ENCODE data around the gene TSPEAR.

The TSPEAR gene

DNA sequence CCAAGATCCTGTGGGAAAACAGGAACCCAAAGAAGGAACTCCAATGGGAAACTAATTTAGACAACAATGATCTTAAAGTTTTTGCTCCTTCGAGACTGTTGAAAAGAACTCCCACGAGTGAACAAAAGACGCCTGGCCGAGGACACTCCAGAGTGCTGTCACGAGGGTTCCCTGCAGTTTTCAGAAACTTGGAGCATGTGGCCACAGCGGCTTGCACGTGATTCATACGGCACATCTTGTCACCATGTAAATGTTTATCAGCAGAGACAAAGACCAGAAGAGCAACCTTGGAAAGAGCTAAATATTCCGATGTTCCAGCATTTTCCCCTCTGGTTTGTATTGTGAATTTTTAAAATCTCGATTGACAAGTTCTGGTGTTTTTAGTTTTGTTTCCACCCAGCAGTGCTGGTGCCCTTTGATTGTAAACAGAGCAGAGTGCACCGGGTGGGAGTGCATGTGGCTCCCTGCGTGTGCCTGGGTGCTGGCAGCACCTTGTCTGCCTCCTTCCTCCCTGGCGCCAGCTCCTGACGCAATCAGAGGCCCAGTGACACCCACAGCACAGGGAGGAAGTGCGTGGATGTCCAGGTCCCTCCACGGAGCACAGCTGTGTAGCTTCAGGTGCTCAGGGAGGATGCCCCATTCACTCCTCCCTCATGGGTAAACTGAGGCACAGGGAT, 233.1 kb downstream of the TSPEAR start:
- DNase-seq = no peak

DNA sequence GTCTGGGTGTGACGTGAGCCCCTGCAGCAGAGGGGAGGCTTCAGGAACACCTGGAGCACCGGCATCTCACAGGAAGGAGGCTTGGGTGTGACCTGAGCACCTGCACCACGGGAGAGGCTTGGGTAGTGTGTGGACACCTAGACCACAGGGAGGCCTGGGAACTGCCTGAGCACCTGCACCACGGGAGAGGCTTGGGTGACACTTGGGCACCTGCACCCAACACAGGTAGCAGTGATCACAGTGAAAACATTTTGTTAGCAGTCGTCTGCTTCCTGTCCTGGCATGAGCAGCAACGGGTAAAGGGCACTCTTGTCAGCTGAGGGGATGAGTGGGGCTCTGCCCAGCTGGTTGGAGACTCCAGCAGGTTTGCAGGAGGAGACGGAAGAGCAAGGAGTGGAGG, 233.7 kb downstream of the TSPEAR start:
- DNase-seq = no peak

DNA sequence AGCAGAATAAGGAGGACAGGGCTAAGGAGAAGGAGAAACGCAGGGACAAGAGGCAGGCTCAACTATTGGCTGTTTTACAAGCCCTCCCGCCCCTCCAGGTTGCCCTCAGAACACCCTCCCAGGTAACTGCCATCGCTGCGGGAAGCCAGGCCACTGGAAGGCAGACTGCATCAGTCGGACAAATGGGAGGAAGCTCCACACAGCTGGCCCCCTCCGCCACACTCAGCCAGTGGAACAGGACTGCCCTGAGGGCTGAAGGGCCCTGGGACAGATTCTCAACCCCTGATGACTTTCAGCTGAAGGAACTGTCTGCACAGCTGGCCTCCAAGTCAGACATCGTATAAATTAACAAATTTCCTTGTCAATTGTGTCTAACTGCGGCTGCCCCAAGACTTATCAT, 234.2 kb downstream of the TSPEAR start:
- no peak for DNase-seq

DNA sequence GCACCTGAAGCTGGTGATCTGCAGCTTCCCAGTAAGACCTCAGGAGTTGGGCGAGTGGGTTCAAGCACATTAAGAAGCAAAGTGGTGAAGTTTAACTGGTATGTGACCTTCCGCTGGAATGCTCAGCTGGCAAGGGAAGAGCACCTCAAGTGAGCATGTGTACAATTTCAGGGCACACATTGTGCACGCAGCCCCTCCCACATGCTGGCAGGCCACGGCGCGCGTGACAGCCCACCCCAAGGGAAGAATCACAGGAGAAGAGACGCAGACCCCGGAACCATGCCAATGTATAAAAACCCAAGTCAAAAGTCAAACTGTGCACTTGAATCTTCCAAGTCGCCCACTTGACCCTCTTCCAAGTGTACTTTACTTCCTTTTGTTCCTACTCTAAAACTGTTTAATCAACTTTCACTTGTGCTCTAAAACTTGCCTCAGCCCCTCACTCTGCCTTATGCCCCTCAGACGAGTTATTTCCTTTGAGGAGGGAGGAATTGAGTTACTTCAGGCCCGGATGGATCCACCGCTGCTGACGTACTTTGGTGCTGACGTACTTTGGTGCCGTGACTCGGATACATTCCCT, 236.0 kb downstream of the TSPEAR start:
- DNase-seq = no peak

DNA sequence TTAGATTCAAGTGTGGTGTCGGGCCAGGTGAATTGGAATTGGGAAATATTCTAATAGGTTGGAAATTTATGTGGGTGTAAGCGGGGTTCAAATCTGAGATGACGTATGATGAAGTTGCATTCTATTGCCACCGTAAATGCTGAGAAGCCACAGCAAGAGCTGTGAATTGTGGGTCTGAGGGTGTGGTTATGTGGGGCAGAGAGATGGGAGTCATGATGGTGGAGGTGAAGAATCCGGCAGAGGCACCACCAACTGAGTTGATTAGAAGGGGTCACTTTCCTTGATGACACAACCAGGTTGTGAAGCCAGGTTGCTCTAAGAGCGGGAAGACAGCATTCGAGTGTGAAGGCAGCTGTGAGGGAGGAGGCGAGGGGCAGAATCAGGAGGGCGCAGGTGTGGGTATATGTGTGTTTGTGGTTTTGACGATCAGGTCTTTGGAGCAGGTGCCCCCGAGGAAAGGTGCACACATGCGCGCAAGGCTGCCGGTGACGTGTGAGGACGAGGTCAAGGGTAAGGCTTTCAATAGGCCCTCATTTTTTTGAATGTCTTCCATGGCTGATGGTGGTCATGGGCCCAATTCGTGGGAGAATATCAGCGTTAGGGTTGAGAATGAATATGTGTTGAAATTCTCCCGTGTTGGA, 237.3 kb downstream of the TSPEAR start:
- DNase-seq = no peak

DNA sequence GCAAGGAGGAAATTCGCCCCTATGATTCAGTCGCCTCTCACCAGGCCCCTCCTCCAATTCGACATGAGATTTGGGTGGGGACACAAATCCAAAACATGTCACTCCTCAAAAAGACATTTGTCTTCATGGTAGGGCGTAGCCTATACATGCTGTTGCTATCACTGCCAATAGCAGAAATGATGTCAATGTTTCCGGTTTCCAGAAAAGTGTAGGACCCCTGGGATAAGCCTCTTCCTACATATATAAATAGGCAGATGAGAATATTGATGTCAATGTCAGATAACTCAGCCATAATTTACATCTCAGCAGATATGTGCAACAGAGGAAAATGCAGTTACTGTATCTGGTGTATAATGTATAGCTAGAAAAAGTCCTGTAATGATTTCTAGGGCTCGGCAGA, 239.4 kb downstream of the TSPEAR start:
- DNase-seq = no peak

DNA sequence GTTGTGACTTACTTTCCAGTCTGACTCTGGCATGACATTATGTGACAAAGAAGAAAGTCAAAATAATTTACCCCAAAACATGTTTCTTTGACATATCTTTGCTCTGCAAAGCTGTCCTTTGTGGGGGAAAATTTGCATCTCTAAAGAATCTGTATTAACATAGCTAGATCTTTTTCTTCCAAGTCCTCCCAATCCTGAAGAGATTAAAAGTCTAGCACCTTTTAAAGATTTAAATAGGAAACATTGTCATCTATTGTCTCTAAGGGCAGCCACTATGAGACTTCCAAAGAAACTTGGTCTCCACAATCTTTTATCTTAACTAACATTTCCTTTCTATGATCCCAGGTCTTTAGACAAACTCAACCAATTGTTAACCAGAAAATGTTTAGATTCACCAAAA, 240.0 kb downstream of the TSPEAR start:
- no peak for DNase-seq

DNA sequence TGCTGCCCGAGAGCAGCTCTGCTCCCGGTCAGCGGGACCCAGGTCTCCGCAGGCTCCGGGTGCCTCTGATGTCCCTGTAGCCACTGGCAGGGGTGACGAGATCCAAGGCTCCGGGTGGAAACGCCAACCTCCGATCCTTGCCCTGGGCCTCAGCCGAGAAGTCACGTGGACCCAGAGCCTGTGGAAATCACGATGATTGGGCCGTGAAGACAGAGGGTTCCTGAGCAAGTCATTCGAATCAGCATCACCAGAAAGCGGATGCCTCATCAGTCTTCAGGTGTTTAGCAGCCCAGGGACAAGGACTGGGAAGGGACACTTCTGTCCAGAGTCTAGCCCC, 243.5 kb downstream of the TSPEAR start:
- no peak for DNase-seq

DNA sequence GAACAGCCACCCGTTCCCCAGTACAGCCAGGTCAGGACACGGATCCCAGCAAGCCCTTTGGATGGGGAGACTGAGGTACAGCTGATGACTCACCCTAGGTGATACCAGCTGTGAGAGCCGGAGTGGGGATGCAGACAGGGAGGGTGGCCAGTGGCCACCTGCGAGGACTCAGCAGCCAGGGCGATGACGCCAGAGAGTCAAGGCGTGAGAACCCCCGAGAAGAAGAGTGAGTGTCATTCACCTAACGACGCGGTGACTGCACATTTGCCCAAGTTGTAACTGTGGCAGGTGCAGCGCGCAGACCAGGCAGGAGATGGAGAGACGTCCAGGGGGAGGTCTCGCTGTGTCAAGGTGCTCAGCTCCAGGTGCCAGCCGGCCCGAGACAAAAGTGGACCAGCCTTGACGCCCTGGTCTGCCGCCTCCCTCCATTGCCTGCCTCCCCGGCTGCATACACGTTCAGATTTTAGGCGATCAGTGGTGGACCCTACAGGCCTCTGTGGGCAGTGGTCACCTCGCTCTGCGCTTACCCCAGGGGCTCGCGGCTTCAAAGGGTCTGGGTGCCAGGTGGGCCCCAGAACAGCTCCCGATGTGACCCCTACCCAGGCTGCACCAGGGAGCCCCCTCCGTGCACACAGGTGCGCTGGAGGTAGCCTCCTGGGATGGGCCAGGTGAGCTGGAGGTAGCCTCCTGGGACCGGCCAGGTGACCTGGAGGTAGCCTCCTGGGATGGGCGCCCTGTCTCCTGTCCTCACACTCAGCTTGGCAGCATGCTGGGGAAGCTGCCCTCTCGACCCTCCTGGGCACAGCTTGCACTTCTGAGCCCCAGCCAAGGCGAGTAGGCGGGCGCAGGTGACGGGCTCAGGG, 244.1 kb downstream of the TSPEAR start:
- DNase-seq = no peak

DNA sequence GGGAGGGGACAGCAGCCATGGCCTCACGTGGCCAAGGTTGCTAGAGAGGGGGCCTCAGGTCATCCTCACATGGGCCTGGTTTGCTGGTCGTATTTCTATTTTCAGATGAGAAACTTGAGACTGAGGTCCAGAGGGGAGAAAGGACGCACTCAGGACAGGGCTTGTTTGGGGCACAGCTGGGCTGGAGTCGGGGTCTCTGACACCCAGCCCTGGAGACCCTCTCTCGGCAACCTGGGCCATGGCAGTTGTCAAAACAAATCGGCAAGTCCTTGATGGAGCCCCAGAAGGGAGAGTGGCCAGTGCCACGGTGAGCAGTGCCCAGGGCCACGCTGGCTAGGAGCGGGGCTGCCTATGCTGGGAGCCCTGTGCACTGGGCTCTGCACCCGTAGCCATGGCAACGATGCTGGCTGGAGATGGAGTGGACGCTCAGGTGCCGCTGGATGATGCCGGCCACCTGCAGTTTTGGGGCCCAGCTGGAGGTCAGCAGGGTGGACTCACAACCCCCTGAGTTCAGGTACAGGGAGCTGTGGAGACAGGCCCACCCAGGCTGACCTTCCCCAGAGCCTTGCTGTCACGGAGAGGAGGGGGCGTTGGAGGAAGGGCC, 244.9 kb downstream of the TSPEAR start:
- no peak for DNase-seq

DNA sequence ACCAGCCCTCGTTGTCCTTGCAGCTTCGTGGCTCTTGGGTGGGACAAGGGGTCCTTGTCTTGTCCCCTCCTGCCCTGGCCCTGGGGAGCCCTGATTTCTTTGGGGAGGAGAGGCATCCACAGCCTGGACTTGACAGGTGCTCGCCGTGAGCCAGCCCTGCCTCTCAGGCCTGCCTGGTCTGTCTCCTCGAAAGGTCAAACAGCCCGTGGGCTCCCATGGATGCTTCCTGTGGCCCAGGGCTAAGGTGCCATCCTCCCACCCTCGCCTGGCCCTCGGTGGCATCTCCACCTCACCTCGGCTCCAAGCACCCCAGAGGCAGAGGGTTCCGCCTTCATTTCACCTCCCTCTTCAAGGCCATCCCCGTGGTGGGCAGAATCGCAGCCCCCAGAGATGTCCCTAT, 247.0 kb downstream of the TSPEAR start:
- DNase-seq = no peak

DNA sequence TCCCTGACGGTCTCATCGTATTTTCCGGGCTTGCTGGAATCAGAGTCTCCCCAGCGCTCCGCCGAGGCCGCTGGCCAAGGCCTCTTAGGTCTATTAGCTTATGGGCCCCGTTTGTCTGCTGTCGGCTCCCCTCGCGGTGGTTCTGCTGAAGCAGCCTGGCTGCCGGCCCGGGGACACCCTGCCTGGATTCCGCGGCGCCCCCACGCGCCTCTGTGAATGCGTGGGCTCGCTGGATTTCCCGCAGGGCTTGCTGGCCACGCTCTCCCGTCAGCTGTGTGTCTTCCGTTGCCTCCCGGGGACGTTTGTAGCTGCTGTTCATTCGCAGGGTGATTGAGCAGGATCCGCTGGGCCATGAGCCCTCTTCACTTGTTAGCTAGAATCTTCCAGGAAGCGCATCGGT, 247.6 kb downstream of the TSPEAR start:
- no peak for DNase-seq

DNA sequence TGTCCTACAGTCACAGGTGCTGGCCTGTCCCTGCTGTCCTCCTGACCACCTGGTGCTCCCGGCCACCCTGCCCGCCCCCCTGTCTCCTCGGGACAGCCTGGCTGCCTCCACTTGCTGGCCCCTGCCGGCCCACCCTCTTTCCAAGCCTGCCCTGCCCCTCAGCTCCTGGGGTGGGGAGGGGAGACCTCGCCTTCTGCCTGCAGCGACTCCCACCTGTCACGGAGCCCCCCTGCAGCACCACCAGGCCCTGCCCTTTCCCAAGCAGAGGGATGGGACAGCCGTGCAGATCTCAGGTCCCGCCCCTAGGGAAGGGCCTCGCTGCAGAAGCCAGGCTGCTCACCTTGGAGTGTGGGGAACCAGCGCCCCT, 248.6 kb downstream of the TSPEAR start:
- no peak for DNase-seq

DNA sequence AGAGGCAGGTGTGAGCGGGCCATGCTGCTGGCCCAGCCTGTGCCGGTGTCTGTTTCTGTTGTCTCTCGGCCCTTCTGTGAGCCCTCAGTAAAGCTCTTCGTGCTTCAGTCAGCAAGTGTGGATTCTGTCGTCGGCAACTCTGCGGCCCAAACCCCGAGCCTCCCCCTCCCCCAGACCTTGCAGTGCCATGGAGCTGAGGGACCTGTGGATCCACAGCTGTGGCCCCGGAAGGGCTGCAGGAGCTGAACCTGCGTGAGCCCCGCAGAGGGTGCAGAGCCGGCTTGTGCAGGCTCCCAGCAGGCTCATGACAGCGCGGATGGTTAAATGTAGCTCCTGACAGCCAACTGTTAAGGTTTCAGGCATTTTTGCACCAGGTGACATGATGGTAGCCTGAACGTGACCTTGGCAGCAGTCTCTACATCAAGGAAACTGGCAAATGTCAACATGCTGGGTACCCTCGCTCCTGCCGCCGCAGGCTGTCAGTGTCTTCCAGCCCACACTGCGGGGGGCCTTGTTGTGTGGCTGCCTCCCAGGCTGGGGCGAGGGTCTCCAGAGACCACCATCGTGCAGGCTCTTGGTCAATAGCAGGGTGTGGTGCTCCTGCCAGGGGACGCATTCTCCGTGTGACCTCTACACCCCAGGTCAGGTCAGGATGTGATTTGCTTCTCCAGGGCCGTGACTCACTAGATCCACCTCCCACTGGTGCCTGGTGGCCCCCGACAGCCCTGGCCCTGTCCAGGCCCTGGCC, 249.1 kb downstream of the TSPEAR start:
- no peak for DNase-seq

DNA sequence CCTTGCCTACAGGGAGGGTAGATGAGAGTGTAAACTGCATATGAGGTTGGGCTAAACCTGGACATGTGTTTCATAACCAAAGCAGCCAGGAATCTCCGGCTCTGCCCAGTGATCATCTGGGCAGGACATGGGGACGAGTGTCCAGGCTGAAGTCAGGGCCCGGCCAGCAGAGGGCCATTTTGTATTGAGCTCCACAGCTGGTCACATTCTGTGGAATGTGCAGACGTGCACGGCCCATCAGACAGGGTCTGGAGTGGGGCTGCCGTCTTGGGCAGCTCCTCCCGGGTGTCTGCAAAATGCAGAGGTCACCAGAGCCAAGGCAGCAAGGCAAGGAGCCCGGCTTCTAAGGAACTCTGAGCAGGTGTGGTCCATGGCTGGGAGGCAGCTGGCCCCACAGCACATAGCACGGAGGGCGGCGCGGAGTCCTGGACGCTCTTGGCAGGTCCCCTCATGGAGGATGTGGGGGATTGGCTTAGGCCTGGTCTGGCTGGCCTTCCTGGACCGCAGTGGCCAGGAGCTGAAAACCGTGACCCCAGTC, 249.8 kb downstream of the TSPEAR start:
- DNase-seq = no peak

DNA sequence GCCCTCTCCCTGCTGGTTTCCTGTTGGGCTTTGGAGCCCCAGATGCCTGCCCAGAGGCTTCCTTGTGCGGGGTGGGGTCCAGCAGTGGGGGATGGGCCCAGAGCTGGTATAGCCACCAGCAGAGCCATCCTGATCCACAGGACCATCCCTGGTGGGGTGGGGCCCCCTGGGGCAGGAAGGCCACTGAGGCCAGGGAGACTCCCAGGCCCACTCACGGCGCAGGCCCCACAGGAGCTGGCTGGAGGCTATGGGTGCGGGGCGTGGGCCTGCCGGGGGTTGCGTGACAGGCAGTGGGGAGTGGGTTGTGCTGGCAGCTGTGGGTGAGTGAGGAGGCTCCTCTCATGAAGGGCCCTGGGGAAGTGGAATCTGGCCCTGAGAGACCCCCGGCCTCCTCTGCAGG, 250.4 kb downstream of the TSPEAR start:
- DNase-seq = no peak

DNA sequence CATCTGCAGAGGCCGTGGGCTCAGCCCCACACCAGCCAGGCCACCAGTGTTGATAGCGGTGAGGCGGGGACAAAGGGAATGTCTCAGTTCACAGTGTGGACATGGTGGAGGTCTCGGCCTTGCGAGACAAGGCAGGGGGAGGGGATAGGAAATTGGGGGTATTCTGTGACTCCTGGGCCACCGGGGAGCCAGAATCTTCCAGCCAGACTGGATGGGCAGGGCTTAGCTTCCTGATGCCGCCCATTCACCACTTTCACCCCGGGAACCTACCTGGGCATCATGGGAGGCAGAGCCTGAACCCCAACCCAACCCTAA, 251.0 kb downstream of the TSPEAR start:
- no peak for DNase-seq

DNA sequence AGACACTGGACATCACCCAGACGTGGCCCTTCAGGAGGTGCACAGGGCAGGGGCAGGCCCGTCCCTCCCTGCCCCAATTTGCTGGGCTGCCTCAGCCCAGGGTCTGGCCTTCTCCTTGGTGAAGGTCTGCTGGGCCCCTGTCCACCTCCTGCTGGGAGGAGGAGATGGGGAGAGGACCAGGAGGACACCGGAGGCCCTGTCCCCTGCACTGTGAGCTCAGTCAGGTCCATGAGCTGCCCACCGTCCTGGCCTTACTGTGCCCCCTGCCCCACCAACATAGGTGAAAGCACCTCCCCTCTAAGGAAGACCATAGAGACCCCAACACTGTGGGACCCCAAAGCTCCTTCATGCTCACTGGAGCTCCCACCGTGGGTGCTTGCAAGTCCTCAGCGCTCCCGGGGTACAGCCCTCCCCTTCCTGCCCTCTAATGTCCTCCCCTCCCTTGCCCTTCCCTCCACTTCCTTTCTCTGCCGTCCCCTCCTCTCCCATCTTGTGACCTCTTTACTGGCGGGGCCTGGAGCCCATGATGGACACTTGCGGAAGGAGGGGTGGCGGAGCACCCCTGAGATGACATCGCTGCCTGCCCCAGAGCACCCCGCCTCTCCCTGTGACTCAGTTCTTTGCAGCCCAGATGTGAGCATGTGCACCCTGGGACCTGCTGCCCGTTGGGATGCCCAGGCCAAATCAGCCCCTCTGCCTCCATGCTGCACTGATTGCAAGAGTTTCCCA, 251.5 kb downstream of the TSPEAR start:
- DNase-seq = no peak

DNA sequence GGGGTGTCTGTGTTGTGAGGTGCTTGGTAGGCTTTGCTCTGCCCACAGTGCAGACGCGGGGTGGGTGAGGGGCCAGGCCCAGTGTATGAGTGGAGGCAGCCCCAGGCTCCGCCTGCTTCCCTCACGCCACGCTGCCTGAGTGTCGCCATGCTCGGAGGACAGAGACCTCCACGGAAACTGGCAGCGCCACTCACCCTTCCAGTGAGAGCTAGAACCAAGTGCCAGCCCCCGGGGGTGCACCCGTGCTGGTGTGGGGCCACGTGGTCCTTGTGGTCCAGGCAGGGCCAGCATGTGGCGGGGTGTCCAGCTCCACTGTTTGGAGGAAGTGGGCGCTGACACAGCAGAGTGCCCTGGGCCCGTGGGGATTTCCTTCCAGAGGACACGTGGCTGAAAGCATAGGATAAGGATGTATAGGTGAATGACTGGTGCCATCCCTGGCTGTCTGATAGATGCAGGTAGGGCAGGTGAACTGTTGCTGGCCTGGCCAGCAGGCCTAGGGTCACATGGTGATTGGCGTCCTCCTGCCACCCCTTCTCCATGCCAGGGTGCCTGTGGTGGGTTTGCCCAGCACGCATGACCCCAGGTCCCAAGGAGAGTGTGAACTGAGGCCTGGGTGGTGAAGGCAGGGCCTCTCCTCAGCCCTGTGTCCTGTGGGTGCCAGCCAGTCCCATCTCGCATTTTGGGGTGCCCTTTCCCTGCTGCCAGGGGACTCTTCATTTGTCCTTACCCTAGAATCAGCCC, 252.2 kb downstream of the TSPEAR start:
- DNase-seq = no peak

DNA sequence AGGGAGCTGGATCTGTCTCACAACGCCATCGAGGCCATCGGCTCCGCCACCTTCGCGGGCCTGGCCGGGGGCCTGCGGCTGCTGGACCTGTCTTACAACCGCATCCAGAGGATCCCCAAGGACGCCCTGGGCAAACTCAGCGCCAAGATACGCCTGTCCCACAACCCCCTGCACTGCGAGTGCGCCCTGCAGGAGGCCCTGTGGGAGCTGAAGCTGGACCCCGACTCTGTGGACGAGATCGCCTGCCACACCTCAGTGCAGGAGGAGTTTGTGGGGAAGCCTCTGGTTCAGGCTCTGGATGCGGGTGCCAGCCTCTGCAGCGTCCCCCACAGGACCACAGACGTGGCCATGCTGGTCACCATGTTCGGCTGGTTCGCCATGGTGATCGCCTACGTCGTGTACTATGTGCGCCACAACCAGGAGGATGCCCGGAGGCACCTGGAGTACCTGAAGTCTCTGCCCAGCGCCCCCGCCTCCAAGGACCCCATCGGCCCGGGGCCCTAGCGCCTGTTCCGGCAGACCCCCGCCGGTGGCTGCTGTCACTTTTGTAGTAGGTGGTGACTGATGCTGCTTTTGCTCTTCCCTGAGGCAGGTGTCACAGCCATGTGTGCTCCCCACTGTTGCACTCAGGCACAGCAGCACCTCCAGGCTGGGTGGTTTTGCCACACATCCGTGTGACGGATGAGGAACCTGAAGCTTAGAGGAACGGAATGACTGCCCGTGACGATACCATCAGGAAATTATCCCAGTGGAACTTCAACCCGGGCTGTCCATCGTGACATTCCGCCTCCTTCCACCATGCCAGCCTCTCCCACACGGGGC, 254.2 kb downstream of the TSPEAR start:
- no peak for DNase-seq
